ENCODE measurements around the gene TMEM255B. TPM values are rescaled to one million over a fixed set of nuclear protein-coding genes. Genes with fewer than 3 reads are reported as not detected.
"Not testable (repeated sequence)": the region's sequence is repeated elsewhere in the genome, so short reads cannot be mapped to it uniquely, and the experiment has no call there.

The TMEM255B gene
- total RNA-seq, 2 experiments from 2014 or later = 1.7 to 1.8 TPM

- Mint-ChIP-seq H3K9me3 (no peaks in the 10 kb centered on the region), H3K4me1 (ENCODE audit: low read depth) (peaks cover 28% of the 10 kb centered on the region), H3K4me3 (no peak overlapping the region), H3K27ac (no peak overlapping the region), H3K27me3 (peaks cover 15% of the 10 kb centered on the region), H3K36me3 (ENCODE audit: low read depth) (no peaks in the 10 kb centered on the region)
- no peak for TF ChIP-seq CTCF (IDR thresholded peaks at IDR 0.05)
- intact Hi-C loops (cut with micrococcal nuclease) = no loop called here
- ChIA-PET POLR2A (no interaction called here), CTCF (no interaction called here)
- ATAC-seq = no peak
- no peak for DNase-seq
Measured at GRCh38 chr13:113743366-113744195, 15.4 kb upstream of the TMEM255B start.

- ChIA-PET POLR2A (no interaction called here), CTCF (no interaction called here)
- ATAC-seq (no peak), DNase-seq (no peak)
- TF ChIP-seq CTCF (IDR thresholded peaks at IDR 0.05) = no peak
- Mint-ChIP-seq H3K4me1 (ENCODE audit: low read depth) (peaks cover 28% of the 10 kb centered on the region), H3K9me3 (no peaks in the 10 kb centered on the region), H3K27ac (no peak overlapping the region), H3K27me3 (peaks cover 15% of the 10 kb centered on the region), H3K4me3 (no peak overlapping the region), H3K36me3 (ENCODE audit: low read depth) (no peaks in the 10 kb centered on the region)
- intact Hi-C loops (cut with micrococcal nuclease) = no loop called here
Measured at GRCh38 chr13:113744197-113745000, 14.6 kb upstream of the TMEM255B start.

GRCh38 chr13:113745059-113745458, 14.0 kb upstream of the TMEM255B start:
- POLR2A ChIA-PET = no interaction called here
- ATAC-seq = no peak

GRCh38 chr13:113745500-113746142, 13.4 kb upstream of the TMEM255B start:
- intact Hi-C loops (cut with micrococcal nuclease); H3K36me3 Mint-ChIP-seq (ENCODE audit: low read depth); CTCF ChIA-PET: not testable (repeated sequence)

More at GRCh38 chr13:113745059-113745458, 14.0 kb upstream of the TMEM255B start:
- intact Hi-C loops (cut with micrococcal nuclease) = no loop called here
- Mint-ChIP-seq H3K4me3 (no peak overlapping the region), H3K36me3 (ENCODE audit: low read depth) (no peaks in the 10 kb centered on the region), H3K27ac (no peak overlapping the region), H3K4me1 (ENCODE audit: low read depth) (peaks cover 28% of the 10 kb centered on the region), H3K9me3 (no peaks in the 10 kb centered on the region), H3K27me3 (peaks cover 13% of the 10 kb centered on the region)
- CTCF ChIA-PET = no interaction called here
- DNase-seq = no peak
- no peak for TF ChIP-seq CTCF (IDR thresholded peaks at IDR 0.05)

GRCh38 chr13:113746143-113746525, 12.9 kb upstream of the TMEM255B start:
- Mint-ChIP-seq H3K4me3 (no peak overlapping the region), H3K9me3 (peaks cover 6% of the 10 kb centered on the region), H3K36me3 (ENCODE audit: low read depth) (no peaks in the 10 kb centered on the region), H3K27me3 (peaks cover 6% of the 10 kb centered on the region), H3K4me1 (ENCODE audit: low read depth) (peaks cover 23% of the 10 kb centered on the region), H3K27ac (no peak overlapping the region)
- CTCF ChIA-PET = no interaction called here
- POLR2A ChIA-PET = no interaction called here
- DNase-seq = no peak
- no peak for ATAC-seq
- no peak for TF ChIP-seq CTCF (IDR thresholded peaks at IDR 0.05)
- intact Hi-C loops (cut with micrococcal nuclease) = no loop called here

More at GRCh38 chr13:113745500-113746142, 13.4 kb upstream of the TMEM255B start:
- H3K27me3 Mint-ChIP-seq, POLR2A ChIA-PET, H3K27ac Mint-ChIP-seq, DNase-seq, H3K9me3 Mint-ChIP-seq, H3K4me3 Mint-ChIP-seq, ATAC-seq: not testable (repeated sequence)
- peaks cover 28% of the 10 kb centered on the region for H3K4me1 Mint-ChIP-seq (ENCODE audit: low read depth)
